ENCODE measurements around the gene NBEAL2.

NBEAL2 gene

DNA sequence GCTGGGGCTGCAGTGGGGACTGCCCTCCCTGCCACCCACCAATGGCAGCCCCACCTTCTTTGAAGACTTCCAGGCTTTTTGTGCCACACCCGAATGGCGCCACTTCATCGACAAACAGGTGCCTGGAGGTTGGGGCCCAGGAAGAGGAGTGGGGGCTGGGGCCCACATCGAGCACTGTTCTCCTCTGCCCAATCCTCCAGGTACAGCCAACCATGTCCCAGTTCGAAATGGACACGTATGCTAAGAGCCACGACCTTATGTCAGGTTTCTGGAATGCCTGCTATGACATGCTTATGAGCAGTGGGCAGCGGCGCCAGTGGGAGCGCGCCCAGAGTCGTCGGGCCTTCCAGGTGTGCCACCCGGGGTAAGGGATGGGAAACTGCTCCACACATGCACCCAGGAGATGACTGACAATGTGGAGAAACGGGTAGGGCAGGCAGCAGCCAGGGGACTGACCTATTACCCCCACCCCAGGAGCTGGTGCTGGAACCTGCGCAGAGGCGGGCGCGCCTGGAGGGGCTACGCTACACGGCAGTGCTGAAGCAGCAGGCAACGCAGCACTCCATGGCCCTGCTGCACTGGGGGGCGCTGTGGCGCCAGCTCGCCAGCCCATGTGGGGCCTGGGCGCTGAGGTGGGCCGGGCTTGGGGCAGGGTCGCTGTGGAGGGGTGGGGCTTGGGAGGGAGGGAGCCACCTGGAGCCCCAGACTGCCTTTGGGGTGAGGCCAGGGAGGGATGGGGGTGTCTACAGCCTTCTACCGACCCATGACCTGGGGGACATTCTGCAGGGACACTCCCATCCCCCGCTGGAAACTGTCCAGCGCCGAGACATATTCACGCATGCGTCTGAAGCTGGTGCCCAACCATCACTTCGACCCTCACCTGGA lies 22.9 kb downstream of the NBEAL2 start:
- no peak overlapping the region for H3K27ac ChIP-seq
- DNase-seq (ENCODE audit: low spot score), result no peak
- POLR2A ChIA-PET (ENCODE audit: low non-redundant PET), result no interaction called here
- TF ChIP-seq, protein P1, sequence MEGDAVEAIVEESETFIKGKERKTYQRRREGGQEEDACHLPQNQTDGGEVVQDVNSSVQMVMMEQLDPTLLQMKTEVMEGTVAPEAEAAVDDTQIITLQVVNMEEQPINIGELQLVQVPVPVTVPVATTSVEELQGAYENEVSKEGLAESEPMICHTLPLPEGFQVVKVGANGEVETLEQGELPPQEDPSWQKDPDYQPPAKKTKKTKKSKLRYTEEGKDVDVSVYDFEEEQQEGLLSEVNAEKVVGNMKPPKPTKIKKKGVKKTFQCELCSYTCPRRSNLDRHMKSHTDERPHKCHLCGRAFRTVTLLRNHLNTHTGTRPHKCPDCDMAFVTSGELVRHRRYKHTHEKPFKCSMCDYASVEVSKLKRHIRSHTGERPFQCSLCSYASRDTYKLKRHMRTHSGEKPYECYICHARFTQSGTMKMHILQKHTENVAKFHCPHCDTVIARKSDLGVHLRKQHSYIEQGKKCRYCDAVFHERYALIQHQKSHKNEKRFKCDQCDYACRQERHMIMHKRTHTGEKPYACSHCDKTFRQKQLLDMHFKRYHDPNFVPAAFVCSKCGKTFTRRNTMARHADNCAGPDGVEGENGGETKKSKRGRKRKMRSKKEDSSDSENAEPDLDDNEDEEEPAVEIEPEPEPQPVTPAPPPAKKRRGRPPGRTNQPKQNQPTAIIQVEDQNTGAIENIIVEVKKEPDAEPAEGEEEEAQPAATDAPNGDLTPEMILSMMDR (conservative IDR thresholded peaks at IDR 0.05; ENCODE audit: low read depth), result no peak
- CTCF ChIA-PET, result no interaction called here

DNA sequence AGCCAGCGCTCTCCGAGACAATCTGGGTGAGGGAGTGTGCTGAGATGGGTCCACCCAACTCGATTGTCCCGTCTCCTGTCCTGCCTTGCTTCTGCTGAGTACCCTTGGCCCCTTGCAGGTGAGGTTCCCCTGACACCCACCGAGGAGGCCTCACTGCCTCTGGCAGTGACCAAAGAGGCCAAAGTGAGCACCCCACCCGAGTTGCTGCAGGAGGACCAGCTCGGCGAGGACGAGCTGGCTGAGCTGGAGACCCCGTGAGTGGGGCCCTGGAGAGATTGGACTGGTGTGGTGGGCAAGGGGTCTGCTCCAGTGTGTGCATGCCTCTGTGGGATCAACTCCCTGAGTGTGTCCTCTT lies 23.6 kb downstream of the NBEAL2 start:
- no peak overlapping the region for H3K27ac ChIP-seq
- ChIA-PET POLR2A (ENCODE audit: low non-redundant PET) (no interaction called here), CTCF (no interaction called here)
- TF ChIP-seq, protein P1 (conservative IDR thresholded peaks at IDR 0.05; ENCODE audit: low read depth), result no peak
- no peak for DNase-seq (ENCODE audit: low spot score)

DNA sequence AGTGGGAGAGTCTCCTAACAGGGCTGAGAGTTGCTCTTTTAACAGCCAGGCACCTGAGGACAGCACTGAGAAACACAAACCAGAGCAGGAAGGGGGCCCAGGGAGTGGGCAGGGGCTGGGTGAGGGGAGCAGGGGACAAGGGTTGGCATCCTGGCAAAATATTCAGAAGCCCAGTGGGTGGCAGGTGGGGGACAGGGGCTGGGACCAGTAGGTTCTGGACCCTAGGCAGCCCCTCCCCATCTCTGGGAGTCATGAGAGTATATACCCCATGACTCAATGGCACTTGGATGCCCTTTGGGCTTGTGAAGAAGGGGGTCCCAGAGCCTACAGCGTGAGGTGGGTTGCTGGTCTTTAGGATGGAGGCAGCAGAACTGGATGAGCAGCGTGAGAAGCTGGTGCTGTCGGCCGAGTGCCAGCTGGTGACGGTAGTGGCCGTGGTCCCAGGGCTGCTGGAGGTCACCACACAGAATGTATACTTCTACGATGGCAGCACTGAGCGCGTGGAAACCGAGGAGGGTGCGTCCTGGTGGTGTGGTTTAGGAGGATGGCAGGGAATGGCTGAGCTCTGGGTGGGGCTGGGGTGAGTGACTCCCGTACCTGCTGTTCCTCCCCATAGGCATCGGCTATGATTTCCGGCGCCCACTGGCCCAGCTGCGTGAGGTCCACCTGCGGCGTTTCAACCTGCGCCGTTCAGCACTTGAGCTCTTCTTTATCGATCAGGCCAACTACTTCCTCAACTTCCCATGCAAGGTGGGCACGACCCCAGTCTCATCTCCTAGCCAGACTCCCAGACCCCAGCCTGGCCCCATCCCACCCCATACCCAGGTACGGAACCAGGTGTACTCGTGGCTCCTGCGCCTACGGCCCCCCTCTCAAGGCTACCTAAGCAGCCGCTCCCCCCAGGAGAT lies 24.2 kb downstream of the NBEAL2 start:
- TF ChIP-seq, protein P1 (conservative IDR thresholded peaks at IDR 0.05; ENCODE audit: low read depth), result no peak
- no peak for DNase-seq (ENCODE audit: low spot score)
- ChIA-PET CTCF (no interaction called here), POLR2A (ENCODE audit: low non-redundant PET) (no interaction called here)
- no peak overlapping the region for H3K27ac ChIP-seq

DNA sequence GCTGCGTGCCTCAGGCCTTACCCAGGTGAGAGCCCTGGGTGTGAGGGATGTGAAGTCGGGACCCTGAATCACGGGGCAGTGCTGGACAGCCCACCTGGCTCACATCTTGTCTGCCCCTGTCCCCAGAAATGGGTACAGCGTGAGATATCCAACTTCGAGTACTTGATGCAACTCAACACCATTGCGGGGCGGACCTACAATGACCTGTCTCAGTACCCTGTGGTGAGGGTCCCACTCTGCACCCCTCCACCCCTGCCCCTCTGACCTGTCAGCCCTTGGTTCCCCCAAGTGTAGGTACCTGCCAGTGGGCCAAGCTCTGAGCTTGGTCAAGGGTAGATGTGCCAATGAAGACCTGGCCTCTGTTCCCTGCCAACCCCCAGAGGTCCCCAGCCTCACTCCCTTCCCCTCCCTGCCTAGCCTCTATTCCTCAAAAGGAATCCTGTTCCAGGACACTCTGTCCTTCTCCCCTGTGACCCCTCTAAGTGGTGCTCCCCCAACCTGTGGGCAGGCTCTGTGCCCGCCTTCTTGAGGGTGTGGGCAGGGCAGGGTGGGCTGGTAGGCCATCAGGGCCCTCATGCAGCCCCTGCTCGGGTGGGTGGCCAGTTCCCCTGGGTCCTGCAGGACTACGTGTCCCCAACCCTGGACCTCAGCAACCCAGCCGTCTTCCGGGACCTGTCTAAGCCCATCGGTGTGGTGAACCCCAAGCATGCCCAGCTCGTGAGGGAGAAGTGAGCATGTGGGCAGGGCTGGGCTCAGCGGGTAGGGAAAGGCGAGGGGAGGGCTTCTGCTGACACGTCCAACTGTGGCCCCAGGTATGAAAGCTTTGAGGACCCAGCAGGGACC lies 25.1 kb downstream of the NBEAL2 start:
- TF ChIP-seq, protein P1 (conservative IDR thresholded peaks at IDR 0.05; ENCODE audit: low read depth), result no peak
- ChIA-PET CTCF (no interaction called here), POLR2A (ENCODE audit: low non-redundant PET) (no interaction called here)
- DNase-seq (ENCODE audit: low spot score), result no peak
- H3K27ac ChIP-seq, result no peak overlapping the region

DNA sequence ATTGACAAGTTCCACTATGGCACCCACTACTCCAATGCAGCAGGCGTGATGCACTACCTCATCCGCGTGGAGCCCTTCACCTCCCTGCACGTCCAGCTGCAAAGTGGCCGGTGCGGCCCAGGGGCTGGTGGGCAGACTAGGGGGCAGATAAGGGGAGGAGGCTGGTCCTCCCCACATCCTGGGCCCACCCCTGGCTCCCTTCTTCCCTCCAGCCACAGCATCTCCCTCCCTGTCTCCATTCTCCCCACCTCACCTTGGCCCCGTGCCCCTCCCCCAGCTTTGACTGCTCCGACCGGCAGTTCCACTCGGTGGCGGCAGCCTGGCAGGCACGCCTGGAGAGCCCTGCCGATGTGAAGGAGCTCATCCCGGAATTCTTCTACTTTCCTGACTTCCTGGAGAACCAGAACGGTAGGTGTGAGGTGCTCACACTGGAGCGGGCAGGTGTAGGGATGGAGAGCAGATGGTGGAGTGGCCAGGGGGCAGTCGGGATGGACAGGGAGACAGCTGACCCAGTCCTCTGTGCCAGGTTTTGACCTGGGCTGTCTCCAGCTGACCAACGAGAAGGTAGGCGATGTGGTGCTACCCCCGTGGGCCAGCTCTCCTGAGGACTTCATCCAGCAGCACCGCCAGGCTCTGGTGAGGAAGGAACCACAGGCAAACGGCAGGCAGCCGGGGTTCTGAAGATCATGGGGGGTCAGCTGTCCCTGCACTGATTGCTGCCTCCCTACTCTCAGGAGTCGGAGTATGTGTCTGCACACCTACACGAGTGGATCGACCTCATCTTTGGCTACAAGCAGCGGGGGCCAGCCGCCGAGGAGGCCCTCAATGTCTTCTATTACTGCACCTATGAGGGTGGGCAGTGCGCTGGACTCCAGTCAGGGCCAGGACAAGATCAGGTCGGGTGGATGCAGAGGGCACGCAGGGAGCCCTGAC lies 26.0 kb downstream of the NBEAL2 start:
- ChIA-PET POLR2A (ENCODE audit: low non-redundant PET) (no interaction called here), CTCF (no interaction called here)
- TF ChIP-seq, protein P1 (conservative IDR thresholded peaks at IDR 0.05; ENCODE audit: low read depth), result no peak
- H3K27ac ChIP-seq, result no peak overlapping the region; the same call in 1 of the 2 replicates
- DNase-seq (ENCODE audit: low spot score), result no peak
